Measurements from ENCODE around the gene MRPL53.
"Not testable (repeated sequence)": the region's sequence is repeated elsewhere in the genome, so short reads cannot be mapped to it uniquely, and the experiment has no call there.

MRPL53 gene

DNA sequence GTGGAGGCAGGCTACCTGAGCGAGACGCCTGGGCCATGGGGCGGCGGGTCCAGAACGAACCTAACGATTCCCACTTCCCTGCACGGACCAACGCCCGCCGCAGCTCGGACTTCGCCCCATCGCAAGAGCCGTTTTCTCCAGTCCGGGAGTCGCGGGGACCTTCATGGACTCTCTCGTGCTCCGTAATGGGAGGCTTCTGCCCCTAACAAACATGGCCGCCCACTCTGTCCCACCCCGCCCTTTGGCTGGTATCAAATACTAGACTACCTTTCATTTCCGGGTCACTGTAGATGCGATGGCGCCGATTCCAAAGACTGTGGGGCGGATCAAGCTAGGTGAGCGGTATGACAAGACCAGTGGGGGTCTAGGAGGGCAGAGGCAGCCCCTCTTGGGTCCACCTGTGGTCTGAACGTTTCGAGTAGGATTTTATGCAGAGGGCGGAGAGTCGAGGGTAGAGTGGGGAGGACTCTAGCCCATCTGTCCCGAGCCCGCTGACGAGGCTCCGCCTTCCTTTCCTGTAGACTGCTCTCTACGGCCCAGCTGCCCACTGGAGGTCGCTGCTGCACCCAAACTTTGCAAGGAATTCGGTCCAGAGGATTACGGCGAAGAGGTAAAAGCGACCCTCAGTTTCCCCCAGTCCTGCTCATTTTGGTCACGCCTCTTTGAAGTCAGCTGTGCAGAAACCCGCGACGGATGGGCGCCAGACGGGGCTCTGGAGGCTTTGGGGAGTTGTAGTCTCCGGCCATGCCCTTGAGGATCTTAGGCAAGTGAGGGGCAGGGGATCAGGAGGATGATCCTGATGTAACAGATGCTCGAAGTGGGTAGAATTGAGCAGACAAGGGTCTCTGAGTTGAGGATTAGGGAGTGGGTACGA is 10.6 kb upstream of the MRPL53 start, which contains the start of the genes CCDC142 and TTC31:
Gene CCDC142 (minus strand): TSS at position 198 of the 874 bp plus-strand sequence. CDS start 161 bp downstream, at position 37.
Gene TTC31 (plus strand): TSS at position 281 of the 874 bp plus-strand sequence. CDS start 15 bp downstream, at position 296.
- DNase-seq (ENCODE audit: low read depth in 2 of 2): peak; percentile 80 to 84

DNA sequence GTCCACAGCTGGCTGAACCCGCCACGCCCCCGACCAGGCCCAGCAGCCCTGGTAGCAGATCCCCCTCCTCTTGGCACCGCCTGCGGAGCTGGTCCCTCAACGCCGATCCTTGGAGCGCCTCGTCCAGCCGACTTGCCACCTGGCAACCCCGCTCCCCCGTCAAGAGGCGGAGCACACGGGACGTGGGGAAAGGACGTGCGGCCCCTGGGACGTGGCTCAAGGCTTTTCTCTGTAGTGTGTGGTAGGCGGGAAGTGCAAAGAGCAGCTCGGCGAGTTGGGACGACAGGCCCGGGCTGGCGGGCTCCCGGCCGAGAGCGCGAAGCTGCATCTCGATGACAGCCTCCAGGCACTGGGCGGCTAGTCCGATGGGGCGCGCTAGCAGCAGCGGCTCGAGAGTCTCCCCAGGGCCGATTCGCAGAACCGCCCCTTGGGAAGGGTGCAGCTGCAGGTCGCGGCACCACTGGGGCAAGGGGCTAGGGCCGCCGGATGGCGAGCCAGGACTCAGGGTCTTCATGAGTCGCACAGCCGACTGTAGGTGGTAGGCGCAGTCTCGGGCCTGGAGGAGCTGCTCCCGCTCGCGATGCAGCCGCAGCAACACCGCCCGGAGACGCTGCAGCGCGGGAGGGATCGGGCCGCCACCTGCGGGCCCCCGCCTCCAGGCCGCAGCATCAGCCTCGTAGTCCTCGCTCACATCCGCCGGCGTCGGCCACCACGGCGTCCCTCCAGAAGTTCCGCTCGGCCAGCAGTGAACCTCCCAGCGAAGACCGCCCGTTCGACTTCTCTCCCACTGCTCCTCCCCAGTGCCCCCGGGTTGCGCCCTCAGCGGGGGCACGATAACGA is 9.7 kb upstream of the MRPL53 start:
- DNase-seq (ENCODE audit: low read depth in 2 of 2): no peak

DNA sequence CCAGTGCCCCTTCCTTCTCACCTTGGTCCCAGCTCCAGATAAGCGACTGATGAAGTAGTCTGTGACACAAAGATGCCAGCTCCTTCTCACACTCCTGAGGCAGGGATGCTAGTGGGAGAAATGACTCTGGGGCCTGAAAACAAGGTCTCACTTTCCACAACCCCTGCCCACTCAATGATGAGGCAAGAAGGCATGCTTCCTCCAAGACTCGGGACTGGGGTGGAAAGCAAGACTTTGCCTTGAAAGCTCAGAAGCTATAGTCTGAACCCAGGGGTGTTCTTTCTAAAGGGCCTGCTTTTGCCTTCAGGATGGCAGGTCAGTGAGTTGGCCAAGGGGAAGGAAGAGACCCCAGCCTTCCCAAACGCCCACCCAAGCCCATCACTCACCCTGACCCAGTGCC is 9.0 kb upstream of the MRPL53 start:
- DNase-seq (ENCODE audit: low read depth in 2 of 2): no peak

DNA sequence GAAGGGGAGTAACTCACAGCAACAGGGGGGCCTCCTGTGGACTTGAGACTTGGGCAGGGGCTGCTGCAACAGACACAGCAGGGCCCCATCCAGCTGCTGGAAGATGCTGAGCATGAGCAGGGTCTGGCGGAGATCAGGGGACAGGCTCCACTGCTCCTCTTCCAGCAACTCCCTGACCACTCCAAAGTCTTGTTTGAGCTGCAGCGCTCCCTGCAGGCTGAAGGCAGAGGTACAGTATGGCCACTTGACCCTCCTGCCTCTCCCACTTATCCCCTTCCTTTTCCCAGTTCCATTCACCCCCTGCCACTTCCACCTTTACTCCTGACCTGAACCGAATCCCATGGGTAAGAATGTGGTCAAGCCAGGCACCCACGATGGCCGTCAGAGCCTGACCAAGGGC is 2.4 kb upstream of the MRPL53 start:
- no peak for DNase-seq (ENCODE audit: low read depth in 2 of 2)

DNA sequence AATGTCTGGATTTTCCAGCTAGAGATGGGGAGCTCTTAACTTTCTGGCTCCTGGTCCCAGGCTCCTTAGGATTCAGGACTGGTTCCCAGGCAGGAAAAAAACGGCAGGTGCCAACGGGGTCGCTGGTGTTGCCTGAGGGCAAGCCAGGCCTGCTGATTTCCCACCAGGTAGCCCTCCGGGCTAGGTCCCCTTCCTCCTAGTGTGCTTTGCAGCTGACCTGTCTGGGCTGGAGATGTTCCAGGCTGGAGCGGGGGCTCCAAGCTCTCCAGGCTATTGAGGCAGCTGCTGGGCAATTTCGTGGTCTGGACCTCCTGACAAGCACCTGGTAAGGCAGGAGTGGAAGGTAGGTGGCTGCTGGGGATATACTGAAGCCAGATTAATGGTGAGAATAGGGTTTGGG is 2.0 kb upstream of the MRPL53 start:
- no peak for DNase-seq (ENCODE audit: low read depth in 2 of 2)

DNA sequence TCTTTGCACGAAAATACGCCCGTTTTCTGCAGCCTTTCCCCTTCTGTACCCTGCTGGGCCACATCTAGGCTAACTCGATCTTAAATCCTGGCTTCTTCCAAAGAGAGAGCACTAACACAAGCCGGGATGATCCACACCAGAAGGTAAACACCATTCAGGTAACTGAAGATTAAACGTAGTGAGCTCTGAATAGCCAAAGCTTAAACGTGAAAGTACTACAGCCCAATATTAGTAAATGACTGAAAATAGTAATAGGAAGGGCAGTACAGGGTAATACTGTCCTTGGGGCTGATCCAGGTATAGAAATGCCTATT is 422 bp upstream of the MRPL53 start:
- DNase-seq (ENCODE audit: low read depth in 2 of 2): no peak

DNA sequence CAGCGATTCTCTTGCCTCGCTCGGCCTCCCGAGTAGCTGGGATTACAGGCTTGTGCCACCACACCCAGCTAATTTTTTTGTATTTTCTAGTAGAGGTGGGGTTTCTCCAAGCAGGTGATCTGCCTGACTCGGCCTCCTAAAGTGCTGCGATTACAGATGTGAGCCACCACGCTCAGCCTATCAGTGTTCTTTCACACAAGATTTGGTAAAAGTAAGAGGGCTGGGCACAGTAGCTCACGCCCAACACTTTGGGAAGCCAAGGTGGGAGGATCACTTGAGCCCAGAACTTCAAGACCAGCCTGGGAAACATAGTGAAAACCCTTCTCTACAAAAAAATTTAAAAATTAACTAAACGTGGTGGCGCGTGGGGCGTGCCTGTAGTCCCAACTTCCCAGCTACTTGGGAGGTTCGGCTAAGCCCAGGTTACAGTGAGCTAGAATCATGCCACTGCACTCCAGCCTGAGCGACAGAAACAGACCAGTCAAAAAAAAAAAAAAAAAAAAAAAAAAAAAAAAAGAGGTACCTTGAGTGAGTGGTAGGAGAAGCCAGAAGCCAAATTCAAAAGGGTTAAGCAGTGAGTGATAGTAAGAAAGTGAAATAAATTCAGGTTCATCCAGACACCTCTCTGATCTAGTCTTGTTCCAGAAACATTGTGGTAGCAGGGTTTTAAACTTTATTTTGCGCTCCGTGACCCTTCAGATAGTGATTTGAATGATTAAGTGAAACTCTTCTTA is 981 bp downstream of the MRPL53 start:
- no peak for DNase-seq (ENCODE audit: low read depth in 2 of 2)

DNA sequence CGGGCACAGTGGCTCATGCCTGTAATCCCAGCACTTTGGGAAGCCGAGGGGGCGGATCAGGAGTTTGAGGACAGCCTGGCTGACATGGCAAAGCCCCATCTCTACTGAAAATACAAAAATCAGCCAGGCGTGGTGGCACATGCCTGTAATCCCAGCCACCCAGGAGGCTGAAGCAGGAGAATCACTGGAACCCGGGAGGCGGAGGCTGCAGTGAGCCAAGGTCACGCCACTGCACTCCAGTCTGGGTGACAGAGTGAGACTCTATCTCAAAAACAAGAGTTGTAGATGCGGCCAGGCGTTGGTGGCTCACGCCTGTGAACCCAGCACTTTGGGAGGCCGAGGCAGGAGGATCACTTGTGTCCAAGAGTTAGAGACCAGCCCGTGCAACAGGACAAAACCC is 1.7 kb downstream of the MRPL53 start:
- DNase-seq (ENCODE audit: low read depth in 2 of 2): not testable (repeated sequence)

DNA sequence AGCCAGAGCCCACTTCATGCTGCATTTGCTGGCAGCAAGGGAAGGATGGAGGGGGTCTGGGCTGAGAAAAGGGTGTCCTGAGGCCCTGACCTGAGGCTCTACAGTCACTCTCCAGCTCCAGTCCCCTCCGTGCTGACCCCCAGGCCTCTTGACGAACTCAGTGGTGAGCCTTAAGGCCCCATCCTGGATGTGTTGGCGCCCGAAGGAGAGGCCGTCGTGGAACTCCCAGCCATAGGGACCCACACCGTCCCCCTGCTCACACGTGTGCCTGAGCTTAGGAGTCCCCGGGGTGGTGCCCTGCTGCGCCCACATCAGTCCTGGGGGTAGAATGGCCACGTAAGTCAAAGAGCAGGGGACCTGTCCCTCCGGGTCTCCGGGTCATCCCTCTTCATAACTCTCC is 8.1 kb downstream of the MRPL53 start:
- no peak for DNase-seq (ENCODE audit: low read depth in 2 of 2)

DNA sequence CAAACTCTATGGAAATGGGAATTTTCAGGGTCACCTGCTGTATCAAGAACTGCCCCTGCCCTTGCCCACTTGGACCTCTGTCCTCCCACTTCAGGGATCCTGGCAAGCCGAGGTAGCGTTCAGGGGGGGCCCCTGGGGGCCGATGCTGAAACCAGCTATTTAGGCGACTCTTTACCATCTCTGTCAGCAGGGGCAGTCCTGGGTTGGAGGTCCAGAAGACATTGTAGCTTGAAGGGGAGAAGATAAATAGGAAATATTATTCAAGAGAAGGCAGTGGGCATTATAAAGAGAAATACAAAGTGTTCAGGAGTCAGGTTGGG is 9.7 kb downstream of the MRPL53 start:
- DNase-seq (ENCODE audit: low read depth in 2 of 2): no peak

DNA sequence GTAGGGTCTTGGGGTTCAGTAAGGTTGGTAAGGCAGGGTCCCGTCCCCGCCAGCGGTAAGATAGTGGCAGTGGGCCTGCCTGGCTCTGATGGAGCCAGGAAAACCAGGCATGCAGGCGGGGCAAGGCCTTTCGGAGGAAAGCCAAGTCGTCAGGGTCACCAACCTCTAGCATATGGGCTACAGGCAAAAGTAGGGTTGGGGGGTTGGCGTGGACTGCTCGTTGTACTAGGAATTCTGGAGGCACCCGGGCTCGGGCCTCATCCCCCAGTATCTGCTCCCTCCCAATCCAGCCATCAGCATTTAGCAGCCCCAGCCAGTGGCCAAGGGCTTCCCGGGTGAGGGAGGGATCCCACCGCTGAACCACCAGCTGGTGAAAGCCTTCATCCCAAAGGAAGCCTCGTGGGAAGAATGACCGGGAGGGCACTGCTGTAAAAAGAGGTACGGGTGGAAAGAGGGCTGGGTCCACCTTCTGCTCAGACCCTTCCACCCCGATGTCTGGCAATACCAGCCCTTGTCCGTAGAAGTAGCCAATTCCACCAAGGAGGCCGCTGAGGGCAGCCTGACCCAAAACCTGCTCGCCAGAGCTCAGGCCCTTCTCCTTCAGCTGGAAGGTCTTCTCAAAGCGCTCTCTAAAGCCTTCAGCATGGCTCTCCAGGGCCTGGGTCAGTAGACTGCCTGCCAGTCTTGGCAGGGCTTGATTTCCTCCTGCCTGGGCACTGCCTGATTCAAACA is 10.3 kb downstream of the MRPL53 start:
- DNase-seq (ENCODE audit: low read depth in 2 of 2): no peak

DNA sequence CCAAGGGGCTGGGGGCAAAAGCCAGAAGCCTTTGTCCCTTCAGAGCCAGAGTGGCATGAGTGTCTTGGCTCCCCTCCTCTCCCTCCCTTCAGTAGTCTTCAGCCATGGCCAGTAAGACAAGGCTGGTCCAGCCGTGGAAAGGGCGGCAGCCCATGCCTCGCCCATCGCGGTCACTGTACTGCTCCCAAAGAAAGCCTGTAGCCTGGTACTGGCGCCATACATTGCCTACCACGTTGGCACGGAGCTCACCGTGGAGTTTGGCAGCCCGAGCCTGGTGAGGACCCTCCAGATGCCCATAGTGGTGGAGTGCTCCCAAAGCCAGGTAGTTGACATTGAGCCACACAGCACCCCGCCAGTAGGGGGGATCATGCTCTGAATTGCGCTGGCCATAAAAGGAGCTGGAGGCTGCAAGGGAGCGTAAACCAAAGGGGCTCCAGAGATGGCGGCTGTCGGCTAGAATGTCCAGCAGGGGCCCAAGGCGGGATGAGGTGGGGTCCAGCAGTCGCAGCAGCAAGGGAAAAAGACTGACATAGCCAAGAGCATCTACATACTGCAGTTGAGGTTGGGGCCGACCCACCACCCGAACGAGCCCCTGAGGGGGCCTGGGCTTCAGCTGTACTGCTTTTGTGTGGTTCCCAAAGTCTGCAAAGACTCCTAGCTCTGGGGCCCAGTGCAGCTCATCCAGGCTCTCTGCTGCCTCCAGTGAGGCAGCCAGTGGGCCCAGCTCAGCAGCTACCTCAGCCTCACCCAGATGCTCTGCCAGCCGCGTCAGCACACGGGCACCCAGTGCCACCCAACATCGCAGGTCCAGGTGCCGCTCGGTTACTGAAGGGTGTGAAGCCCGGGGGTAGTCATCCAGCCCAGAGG is 11.1 kb downstream of the MRPL53 start:
- no peak for DNase-seq (ENCODE audit: low read depth in 2 of 2)

DNA sequence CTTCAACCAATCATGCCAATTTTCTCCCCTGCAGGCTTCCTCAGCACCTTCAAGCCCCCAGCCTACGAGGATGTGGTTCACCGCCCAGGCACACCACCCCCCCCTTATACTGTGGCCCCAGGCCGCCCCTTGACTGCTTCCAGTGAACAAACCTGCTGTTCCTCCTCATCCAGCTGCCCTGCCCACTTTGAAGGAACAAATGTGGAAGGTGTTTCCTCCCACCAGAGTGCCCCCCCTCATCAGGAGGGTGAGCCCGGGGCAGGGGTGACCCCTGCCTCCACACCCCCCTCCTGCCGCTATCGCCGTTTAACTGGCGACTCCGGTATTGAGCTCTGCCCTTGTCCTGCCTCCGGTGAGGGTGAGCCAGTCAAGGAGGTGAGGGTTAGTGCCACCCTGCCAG is 12.3 kb downstream of the MRPL53 start:
- DNase-seq (ENCODE audit: low read depth in 2 of 2): not testable (repeated sequence)

DNA sequence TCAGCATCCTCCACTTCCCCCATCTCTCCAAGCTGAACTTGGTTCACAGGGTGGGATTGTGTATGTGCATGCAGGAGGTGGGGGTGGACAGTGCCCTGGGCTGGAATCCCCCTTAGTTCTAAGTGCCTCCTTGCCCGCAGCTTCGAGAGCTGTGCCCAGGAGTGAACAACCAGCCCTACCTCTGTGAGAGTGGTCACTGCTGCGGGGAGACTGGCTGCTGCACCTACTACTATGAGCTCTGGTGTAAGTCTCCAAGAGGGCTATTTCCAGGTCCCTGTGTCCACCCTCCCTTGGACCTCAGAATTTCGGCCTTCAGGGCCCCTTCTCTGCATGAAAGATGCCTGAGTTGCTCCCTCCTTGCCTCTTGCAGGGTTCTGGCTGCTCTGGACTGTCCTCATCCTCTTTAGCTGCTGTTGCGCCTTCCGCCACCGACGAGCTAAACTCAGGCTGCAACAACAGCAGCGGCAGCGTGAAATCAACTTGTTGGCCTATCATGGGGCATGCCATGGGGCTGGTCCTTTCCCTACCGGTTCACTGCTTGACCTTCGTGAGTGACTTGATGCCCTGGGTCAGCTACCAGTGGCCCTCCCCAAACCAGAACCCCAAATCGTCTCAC is 12.9 kb downstream of the MRPL53 start:
- not testable (repeated sequence) for DNase-seq (ENCODE audit: low read depth in 2 of 2)

DNA sequence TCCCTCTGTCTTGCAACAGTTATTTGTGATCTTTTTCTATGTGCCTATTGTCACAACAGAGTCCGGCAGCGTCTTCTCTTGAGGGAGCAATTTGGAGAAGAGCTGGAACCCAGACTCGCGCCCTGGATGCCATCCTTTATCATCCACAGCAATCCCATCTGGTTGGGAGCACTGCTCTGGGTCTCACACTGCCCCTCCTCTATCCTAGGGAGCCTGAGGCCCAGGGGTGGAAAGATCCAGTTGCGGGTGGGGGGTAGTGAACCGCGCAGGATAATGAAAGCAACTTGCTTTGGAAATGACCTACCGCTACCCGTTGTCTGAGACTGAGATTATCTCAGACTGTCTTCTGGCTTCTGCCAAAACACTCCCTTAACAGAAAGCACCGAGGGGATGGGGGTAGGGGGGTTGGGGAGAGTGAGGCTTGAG is 13.5 kb downstream of the MRPL53 start:
- DNase-seq (ENCODE audit: low read depth in 2 of 2): no peak

DNA sequence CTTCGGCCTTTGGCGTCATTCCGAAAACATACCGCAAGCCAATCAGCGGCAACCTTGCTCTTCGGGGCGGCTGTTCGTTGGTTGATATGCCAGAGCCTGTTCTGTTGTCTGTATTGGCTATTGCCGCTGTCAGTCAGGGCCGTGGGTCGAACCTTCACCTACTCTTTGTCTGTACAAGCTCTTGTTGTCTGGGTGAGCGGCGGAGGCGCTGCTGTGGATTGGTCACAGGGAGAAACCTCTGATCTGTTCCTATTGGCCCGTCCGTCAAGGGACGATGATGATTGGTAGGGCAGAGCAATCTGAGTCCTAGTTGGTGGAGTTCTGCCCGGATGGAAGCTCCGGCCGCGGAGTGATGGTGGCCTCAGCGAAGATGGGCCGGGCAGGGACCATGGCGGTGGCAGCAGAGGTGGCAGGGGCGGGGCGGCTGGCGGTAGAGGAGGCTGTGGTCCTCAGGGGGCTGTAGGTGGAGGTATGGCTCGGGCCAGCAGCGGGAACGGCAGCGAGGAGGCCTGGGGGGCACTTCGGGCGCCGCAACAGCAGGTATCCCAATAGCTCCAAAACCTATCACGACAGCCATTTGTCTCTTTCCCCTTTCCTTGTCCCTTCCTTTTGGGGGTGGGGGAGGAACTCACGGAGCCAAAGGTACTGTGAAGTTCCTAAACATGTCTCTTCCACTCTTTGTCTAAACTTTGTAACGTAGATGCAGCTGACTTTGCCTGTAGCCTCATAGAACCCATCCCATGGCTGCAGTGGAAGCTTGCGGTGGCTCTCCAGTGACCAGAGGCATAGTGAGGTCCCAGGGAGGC is 14.1 kb downstream of the MRPL53 start, which contains the start of gene WBP1:
Gene WBP1 (plus strand): TSS at position 307 of the 806 bp plus-strand sequence. CDS start 165 bp downstream, at position 472.
- peak; percentile 100 for DNase-seq (ENCODE audit: low read depth in 2 of 2)

DNA sequence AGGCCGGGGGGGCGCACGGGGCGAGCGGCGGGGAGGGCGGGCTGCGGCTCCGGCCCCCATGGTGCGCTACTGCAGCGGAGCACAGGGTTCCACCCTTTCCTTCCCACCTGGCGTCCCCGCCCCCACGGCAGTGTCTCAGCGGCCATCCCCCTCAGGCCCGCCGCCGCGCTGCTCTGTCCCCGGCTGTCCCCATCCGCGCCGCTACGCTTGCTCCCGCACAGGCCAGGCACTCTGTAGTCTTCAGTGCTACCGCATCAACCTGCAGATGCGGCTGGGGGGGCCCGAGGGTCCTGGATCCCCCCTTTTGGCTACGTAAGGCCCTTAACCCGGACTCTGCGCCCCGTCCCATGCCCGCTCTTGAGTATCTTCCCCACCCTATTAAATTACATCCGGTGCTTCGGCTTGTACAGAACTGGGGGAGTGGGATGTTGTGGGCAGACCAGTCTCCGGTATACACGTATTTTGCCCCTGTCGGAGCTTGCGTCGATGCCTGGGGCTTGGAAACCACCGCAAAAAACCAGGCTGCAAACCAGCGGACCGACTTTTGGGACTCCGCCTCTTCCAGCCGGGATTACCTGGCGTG is 14.8 kb downstream of the MRPL53 start:
- DNase-seq (ENCODE audit: low read depth in 2 of 2): no peak

DNA sequence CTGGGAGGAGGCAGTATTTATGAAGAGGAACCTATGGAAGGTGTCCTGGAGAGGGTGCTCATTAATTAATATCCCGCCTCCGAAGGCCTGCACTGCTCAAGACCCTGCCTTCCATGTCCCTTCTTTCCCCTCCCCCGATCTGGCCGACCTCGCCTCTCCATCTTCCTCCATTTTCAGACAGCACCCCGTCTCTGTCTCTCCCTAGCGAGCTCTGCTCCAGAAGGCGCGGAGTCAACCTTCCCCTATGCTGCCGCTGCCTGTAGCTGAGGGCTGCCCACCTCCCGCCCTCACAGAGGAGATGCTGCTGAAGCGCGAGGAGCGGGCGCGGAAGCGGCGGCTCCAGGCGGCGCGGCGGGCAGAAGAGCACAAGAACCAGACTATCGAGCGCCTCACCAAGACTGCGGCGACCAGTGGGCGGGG is 15.3 kb downstream of the MRPL53 start:
- no peak for DNase-seq (ENCODE audit: low read depth in 2 of 2)

Measured in fibroblast of skin of left biceps (primary cell).